HG03108 (cell line): ENCODE measurements around the gene TNN.
"Not testable (repeated sequence)": the region's sequence is repeated elsewhere in the genome, so short reads cannot be mapped to it uniquely, and the experiment has no call there.

Source experiments
- ATAC-seq: cut with Tn5 transposase; IDR thresholded peaks from one replicate; pipeline ENCODE4 v1.9.1; 2021; ENCODE audit warnings: moderate library complexity; ENCODE audit not compliant: unreplicated experiment

TNN gene

DNA sequence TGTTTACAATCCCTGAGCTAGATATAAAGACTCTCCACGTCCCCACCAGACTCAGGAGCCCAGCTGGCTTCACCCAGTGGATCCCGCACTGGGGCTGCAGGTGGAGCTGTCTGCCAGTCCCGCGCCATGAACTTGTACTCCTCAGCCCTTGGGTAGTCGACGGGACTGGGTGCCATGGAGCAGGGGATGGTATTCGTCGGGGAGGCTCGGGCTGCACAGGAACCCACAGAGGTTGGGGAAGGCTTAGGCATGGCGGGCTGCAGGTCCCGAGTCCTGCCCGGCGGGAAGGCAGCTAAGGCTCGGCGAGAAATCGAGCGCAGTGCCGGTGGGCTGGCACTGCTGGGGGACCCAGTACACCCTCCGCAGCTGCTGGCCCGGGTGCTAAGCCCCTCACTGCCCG lies 34.5 kb downstream of the TNN start:
- not testable (repeated sequence) for ATAC-seq

DNA sequence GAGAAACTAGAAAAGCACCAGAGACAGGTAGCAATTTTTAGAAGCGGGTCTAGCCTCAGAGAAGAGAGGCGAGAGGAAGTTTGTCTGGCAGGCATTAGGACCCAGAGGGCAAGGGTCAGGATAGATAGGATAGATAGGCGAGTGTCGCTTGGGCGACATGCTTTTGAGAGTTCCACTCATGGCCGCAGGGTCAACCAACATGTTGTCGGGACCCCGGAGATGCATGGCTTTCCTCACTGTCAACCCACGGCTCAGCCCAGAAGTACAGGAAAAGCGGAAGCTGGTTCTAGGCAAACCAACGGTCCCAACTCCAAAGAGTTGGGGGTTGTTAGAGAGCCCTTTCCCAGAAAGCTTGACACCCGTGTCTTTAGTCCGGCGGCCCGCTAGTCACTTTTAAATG lies 38.9 kb downstream of the TNN start:
- not testable (repeated sequence) for ATAC-seq

DNA sequence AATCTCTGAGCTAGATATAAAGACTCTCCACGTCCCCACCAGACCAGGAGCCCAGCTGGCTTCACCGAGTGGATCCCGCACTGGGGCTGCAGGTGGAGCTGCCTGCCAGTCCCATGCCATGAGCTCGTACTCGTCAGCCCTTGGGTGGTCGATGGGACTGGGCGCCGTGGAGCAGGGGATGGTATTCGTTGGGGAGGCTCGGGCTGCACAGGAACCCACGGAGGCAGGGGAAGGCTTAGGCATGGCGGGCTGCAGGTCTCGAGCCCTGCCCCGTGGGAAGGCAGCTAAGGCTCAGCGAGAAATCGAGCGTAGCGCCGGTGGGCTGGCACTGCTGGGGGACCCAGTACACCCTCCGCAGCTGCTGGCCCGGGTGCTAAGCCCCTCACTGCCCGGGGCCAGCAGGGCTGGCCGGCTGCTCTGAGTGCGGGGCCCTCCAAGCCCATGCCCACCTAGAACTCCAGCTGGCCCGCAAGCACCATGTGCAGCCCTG lies 40.7 kb downstream of the TNN start:
- not testable (repeated sequence) for ATAC-seq

DNA sequence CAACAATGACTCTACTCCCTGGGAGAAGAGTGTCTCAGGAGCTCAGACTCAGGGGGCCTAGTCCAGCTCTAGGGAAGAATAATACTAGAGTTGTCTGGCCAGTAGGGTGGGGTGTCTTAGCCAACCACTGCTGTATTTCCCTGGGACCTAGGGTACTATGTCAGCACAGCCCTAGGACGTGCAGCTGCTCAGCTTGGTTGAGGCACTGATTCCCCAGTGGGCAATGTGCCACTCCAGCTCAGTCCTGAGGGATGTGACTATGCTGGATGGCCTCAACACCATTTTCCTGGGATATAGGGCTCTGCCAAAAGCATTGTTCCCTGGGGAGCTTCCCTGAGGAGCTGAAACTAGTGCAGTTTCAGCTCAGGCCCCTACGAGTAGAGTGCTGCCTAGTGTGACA lies 47.4 kb downstream of the TNN start:
- no peak for ATAC-seq

DNA sequence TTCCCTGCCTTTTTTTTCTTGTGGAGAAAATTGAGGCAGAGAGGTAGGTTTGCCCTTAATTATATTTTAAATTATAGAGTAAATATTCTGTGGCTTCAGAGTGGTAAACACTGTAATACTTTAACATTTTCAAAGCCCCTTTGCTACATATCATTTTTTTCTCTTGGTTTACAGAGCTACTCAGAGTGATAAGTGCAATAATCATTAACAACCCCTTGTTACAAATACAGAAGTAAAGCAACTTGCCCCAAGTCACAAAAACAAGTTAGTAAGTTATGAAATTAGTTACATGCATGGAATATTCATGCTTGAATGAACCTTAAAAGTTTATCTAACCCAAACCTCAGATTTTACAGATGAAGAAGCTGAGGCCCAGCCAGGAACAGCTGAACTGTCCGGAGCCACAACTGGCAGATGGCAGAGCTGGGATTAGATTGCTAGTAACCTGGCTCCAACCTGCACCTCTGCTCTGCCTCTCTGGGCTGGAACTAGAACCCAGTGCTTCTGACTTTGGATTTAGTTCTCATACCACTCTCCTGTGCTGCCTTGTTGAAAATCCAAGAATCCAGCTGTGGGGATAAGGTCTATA lies 48.7 kb downstream of the TNN start:
- ATAC-seq = no peak

DNA sequence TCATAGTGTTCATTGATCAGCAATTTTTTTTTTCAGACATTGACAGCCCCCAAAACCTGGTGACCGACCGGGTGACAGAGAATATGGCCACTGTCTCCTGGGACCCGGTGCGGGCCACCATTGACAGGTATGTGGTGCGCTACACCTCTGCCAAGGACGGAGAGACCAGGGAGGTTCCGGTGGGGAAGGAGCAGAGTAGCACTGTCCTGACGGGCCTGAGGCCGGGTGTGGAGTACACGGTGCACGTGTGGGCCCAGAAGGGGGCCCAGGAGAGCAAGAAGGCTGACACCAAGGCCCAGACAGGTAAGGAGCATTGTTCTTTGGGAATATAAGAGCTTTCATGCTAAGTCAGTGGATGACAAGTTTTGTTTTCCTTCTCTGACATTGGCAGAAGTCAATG lies 49.3 kb downstream of the TNN start:
- no peak for ATAC-seq

DNA sequence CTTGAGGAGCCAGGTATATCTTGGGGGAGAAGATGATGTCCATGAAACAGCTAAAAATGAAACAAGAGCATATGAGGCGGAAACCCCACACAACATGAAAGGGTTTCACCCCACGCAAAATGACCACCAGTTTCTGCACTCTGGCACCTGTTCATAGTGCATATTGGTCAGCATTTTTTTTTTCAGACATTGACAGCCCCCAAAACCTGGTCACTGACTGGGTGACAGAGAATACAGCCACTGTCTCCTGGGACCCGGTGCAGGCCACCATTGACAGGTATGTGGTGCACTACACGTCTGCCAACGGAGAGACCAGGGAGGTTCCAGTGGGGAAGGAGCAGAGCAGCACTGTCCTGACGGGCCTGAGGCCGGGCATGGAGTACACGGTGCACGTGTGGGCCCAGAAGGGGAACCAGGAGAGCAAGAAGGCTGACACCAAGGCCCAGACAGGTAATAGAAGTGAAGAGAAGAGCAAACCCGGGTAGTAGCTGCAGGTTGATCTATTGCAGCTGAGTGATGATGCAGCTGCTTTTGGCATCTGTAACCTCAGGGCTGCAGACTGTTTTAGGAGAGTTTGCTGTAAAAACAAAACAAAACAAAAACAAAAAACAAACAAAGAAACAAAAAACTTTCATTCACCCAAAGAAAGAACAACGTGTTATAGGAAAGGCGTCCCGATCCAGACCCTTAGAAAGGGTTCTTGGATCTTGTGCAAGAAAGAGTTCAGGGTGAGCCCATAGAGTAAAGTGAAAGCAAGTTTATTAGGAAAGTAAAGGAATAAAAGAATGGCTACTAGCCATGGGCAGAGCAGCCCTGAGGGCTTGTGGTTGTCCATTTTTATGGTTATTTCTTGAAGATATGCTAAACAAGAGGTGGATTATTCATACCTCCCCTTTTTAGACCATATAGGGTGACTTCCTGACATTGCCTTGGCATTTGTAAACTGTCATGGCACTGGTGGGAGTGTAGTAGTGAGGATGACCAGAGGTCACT lies 51.0 kb downstream of the TNN start:
- no peak for ATAC-seq

DNA sequence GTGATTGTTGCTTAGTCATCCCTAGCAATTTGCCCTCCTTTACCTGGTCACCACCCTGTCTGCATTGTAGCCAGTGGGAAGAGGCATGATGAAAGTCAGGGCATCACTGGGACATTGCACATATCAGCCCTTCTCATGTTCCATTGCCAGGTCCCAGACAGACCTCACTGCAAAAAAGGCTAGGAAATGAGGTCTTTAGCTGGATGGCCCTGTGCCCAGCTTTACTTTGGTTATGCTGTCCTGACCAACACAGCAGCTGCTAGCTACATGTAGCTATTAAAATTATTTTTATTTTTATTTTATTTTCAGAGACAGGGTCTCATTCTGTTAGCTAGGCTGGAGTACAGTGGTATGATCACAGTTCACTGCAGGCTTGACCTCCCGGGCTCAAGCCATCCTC lies 52.9 kb downstream of the TNN start:
- ATAC-seq = no peak

DNA sequence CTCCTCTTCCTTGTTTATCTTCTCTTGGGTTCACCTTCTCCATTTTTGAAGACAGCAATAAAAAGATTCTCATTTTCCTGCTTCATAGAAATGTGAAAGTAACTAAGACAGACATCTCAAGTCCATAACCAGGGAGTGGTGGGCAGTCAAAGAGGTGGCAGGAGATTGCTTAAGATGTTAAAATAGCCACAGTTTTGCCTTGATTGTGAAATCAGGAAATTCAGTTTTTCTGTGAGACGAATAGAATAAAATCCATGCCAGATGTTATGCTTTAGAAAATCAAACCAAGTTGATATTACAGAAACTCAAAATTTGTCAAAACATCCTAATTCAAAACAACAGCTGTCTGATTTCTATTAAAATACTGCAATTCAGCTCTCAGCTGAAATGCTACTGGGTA lies 57.2 kb downstream of the TNN start:
- no peak for ATAC-seq

DNA sequence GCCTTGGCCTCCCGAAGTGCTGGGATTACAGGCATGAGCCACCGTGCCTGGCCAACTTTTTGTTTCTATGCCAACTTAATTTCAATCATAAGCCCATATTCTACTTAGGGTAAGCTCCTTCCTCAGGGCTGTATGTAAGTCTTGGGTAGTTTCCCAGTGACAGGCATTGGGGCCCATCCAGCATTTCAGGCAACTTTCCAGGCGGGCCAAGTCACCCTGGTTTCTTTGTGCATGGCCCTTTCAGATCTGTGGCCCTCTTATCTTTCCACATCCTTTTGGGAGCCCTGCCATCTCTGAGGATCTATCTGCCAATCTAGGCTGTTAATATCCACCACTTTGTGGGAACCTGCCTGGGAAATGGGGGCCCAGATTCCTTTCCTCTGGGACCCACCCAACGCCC lies 58.7 kb downstream of the TNN start:
- no peak for ATAC-seq

DNA sequence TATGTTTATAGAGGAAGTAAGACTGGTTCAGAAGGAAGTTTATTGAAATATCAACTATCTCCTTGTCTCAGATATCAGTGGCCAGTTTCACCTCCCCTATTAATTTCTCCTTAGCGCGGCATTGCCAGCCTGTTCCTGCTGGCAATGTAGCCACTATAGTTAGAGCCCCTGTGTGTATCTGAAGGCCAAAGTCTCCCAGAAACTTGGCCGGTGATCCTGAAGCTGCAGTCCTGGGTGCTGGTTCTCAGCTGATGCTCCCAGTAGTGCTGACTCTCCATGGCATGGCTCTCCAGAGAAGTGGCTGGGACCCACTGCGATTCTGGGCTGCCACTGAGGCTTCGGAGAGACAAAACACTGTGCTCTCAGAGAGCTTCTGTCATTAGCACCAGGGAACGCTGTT lies 59.9 kb downstream of the TNN start:
- no peak for ATAC-seq

DNA sequence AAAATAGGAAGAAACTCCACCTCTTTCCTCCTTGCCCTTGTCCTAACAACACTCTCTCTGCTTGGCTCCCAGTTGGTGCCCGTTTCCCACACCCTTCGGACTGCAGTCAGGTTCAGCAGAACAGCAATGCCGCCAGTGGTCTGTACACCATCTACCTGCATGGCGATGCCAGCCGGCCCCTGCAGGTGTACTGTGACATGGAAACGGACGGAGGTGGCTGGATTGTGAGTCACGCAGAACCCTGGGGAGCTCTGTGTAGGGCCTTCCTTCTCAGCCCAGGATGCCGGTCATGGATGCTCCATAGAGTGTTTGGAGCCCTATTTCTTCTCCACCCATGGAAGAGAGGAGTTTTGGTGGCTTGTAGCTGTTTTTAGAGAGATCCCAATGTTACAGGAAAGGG lies 60.9 kb downstream of the TNN start:
- no peak for ATAC-seq

DNA sequence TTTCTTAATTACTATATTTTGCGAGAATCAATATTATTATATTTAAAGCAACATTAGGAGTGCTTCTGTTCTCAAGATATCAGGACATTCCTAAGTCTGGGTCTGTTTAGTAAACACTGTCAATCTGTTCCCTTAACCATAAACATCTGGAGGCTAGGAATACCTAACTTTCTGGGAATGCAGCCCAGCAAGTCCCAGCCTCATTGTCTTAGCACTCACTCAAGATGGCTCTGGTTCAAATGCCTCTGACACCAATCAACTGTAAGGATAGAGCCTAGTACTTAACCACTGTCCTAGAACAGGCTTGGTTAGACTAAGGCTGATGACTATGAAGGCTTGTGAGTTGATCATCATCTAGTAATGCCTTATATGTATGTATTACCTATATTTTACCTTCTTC lies 61.5 kb downstream of the TNN start:
- no peak for ATAC-seq

DNA sequence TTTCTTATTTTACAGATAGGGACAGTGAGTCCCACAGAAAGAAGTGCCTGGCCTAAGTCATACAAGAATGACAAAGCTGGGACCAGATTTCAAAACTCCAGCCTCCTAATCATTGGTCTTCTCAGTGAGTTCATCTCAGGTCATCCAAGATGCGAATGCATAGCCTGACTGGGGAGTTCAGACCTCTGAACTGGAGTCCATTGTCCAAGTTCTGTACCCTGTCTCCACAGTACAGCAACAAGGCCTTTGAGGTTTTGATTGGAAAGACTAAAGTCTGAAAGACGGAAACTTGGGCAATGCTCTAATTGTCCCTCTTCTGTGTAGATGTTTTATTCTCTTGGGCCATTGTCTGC lies 62.0 kb downstream of the TNN start:
- ATAC-seq = no peak

DNA sequence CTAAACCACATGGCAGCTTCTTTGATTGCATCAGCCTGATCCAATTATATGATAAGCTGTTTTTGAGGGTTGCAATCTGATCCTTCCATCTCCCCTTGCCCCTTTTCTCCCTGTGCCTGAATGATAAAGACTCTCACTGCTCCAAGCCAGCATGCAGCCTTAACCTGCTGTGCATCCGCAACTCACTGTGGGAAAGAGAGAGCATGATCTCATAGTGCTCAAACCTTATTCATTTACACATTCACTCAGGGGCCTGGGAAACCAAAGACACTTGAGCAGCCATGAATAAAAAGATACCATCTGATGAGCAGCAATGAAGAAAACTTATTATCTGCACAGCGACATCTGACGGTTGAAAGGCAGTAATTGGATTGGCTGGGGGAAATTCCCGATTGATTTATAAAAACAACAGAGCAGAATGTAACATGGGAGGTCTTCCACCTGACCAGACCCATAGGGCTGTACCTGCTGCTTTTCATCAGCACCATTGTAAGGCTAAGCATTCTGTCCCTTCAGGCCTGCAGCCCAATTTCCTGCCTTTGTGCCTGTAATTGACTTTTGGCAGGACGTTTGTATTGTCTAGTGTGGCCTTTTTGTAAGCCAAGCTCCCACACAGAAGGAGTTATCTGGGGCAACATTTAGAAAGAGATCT lies 62.5 kb downstream of the TNN start:
- no peak for ATAC-seq

DNA sequence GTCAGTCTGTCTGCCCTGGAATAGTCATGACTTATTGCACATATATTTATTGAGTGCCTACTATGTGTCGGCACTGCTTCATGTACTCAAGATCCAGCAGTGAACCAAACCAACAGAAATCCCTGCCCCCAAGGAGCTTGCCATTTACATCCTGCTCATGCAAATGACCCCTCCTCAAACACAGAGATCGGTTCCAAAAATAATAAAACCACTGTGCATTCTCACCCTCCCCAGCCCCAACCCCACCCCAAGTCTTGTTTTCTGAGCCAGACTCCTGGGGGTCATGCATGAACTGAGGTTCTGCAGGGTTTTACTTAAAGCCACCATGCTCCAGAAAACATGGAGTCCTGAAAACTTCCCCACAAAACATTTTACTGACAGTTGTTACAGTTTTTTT lies 63.0 kb downstream of the TNN start:
- ATAC-seq = no peak

DNA sequence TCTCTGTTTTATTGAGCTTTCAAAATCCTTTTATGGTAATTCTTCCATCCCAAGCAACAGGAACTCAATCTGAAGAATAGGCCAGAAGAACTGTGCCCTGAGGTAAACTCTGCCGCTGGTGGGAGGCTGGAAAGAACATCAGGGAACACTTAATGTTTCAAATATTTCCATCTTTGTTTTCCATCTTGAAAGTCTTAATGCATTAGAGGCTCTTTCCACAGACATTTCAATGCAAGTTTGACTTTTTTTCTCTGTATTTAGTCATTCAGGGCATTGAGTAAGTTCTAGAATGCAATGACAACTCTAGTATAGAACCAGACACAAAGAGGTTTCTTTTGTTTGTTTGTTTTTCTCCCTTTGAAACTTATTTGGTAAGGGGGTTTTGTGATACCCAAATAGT lies 63.5 kb downstream of the TNN start:
- no peak for ATAC-seq

DNA sequence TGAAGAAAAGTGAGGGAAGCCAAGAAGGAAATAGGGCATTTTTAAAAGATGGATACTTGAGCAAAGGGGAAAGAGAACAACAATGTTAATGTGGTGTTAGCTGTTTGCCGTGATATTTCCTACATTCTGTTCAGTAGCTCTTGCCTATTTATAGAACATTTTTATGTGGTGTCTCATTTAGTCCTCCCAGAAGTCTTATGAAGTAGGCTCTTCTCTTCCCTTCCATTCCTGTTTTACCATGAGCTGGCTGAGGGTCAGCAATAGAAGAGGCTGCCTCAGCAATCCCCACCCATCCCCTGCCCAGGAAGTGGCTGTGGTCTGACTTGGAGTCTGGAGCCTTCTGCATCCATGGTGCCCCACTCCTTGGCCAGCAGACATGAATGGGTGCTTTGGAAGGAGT lies 64.8 kb downstream of the TNN start:
- ATAC-seq = no peak

DNA sequence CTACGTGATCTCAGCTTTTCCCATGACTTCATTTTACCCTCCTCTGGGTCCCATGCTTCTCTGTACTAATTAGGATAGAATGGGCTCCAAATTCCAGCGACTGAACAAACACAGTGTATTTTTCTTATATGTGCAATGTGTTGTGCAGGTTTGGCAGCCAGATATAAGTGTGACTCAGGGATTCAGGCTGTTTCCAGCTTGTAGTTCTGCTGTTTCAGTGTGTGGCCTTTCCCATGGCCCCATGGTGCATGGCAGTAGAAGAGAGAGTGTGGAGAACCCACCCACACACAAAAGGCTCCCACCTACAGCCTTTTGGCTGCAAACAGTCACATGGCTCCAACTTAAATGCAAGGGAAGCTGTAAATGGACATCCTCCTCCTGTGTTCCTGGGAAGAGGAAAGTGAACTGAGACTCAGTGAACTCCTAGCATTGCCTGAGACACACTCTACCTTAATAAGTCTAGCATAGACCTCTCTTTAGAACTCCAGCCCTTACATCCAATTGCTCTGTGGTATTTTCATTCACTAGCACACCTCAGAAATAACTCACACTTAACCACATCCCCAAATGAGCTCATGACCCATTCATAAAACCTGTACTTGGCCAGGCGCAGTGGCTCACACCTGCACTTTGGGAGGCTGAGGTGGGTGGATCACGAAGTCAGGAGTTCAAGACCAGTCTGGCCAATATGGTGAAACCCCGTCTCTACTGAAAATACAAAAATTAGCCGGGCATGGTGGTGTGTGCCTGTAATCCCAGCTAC lies 66.2 kb downstream of the TNN start:
- ATAC-seq = no peak

DNA sequence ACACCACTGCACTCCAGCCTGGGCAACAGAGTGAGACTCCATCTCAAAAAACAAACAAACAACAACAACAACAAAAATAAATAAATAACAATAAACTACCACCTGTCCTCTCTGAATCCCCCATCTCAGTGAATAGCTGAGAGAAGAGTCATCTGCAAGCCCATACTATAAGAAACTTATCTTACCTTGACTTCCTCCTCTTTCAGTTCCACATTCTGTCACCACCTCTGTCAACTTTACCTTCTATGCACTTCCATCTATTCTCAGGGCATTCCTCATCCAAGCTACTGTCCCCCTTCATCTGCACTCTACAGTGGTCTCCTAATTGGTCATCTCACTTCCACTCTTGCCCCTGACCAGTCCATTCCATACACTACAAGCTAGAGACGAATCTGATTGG lies 66.9 kb downstream of the TNN start:
- ATAC-seq = no peak

DNA sequence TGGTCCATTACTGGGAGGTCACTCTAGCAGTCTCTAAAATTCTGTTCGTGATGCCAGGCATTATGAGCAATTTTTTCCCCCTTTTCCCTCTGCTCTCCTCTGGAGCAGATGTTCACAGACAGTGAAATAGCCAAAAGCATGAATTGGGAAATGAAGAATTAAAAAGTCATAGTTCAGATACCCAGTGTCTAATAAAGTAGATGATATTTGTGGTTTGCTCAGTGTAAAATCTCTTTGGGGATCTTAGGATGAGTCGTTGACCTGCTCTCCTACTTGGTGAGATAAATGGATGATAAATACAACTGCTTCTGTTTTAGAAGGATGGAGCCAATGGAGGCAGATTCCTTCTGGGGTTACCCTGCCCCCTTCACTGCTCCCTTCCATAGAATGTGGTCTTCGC lies 68.6 kb downstream of the TNN start:
- ATAC-seq = no peak
